GM21423 (cell line): ENCODE data around the gene EHBP1L1.

Experiments used
- ATAC-seq: cut with Tn5 transposase; IDR thresholded peaks from one replicate; pipeline ENCODE4 v1.9.1; 2021; ENCODE audit warnings: mild to moderate bottlenecking, moderate library complexity; ENCODE audit not compliant: unreplicated experiment

Gene EHBP1L1

DNA sequence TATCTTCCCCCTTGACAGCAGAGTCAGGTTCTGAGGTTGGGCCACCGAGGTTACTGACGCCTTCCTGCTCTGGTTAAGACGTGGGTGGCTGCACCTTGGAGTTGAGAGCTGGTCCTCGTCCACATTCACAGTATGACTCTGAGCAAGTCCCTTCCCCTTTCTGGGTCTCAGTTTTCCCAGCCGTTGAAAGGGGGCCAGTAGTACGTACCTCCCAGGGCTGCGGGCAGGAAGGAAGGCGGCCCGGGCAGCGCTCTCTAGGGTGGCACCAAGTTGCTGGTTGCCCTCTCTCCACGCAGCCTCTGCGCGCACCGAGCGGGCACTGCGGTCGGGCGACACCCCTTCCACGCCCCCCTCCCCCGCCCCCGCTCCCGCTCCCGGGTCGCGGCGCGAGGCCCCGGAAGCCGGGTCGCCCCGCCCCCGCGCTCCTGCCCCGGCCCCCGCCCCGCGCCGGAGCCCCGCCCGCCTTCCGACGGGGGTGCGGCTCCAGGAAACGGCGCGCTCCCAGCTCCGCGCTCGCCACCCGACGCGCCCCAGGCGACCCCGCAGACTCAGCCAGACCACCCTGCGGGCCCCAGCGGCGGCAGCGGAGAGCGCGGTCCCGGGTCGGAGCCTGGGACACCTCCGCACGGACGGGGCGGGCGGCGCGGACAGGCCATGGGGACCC is at the start of gene EHBP1L1:
Gene EHBP1L1, plus strand, starts transcription at position 486 of the 664 bp plus-strand sequence. CDS start 250 bp downstream, outside the sequence.
- ATAC-seq: no peak

DNA sequence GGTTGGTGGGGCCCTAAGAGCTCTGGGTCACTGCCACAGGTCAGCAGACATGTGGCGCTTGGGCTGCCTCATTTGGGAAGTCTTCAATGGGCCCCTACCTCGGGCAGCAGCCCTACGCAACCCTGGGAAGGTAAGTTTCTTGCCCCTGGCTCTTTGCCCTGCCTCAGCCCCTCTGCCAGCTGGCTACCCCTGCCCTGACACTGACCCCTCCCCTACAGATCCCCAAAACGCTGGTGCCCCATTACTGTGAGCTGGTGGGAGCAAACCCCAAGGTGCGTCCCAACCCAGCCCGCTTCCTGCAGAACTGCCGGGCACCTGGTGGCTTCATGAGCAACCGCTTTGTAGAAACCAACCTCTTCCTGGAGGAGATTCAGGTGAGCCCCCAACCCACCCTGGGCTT is 49.1 kb upstream of the EHBP1L1 start:
- ATAC-seq: no peak

DNA sequence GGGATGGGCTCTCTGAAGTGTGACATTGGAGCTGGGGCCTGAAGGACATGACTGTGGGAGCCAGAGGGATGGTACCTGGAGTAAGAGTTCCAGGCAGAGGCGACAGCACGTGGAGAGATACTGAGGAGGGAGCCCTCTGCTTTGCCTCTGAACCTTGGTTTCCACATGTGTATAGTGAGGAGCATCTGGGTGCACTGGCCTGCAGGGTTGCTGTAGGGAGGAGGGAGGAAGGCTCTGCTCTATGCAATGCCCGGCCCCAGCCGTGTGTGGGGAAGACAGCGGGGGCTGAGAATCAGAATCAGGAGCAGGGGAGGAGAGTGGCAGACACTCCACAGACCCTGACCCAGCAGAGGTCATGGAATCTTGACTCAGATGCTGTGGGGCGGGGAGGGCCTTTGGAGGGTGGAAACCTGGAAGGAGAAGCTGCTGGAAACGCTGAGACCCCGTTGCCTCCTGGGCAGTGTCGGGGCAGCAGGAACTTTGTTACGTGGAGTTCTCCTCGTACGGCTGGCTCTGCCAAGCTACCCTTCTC is 47.0 kb upstream of the EHBP1L1 start:
- ATAC-seq: no peak

DNA sequence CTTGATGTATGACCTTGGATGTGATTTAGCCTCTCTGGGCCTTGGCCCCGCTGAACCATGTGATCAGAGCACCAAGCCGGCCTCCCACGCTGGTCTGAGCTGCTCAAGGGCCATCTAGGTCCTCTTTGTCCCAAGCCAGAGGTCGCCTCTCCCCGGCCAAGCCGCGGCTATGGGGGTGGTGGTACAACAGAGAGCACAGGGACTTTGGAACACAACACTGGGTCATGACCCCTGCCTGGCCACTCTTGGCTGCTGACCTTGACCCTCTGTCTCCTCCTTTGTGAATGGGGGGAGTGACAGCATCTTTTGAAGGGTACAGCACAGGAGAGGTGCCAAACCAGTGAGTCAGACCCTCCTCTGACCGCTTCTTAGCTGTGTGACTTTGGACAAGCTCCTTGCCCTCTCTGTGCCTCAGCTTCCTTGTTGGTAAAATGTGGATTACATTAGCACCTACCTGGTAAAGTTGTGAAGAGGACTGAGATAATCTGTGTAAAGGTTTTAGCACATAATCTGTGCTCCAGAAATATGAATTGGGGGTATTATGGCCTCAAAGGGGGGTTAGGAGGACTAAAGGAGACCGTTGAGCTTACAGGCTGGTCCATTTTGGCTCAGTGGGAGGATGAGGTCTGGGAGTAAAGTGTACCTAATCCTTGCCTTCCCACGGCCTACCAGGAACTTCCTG is 46.2 kb upstream of the EHBP1L1 start:
- no peak for ATAC-seq

DNA sequence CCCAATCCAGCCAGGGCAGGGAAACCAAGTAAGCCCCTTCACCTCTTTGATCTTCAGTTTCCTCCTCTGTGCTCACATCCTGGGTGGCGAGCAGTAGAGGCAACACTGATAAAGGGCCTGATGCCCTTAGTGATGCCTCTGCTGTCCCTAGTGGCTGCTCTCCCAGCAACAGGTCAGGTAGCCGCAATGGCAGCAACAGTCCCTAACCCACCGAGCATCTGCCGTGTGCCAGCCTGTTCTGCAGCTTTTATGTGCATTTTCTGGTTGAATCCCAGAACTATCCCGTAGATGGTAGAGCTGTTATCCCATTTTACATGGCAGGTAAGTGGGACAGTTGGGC is 45.7 kb upstream of the EHBP1L1 start:
- no peak for ATAC-seq

DNA sequence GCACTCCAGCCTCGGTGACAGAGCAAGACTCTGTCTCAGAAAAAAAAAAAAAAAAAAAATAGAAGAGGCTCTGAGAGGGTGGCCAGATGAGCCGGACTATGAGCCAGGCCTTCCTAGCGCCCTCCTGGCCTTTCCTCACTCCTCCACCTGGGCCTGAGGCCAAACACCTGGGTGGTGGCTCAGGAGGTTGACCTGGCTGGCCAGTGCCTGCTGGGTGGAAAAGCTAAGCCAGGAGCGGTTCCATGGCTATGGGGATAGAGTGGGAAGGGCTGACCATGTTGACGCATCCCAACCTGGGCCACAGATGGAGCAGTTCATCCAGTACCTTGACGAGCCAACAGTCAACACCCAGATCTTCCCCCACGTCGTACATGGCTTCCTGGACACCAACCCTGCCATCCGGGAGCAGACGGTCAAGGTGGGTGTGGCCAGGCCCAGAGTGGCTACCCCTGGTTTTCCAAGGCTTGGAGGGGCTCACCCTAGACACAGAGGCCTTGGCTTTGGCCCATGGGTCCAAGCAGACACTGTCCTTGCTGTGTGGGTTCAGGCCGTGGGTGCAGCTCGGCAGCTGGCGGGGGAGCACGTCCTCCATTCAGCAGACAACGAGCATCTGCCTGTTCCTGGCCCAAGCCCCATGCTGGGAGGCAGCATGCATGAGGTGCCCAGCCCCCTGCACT is 43.3 kb upstream of the EHBP1L1 start:
- no peak for ATAC-seq

DNA sequence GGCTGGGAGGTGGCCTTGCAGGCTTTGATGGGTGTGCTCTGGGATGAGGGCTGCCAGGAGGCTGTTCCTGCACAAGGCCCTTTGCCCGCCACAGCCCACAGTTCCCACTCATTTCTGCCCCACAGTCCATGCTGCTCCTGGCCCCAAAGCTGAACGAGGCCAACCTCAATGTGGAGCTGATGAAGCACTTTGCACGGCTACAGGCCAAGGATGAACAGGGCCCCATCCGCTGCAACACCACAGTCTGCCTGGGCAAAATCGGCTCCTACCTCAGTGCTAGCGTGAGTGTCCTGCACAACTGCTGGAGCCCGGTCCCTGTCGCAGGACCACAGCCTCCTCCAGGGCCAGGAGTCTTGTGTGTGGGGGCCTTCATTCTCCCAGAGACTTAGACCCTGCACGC is 40.8 kb upstream of the EHBP1L1 start:
- no peak for ATAC-seq

DNA sequence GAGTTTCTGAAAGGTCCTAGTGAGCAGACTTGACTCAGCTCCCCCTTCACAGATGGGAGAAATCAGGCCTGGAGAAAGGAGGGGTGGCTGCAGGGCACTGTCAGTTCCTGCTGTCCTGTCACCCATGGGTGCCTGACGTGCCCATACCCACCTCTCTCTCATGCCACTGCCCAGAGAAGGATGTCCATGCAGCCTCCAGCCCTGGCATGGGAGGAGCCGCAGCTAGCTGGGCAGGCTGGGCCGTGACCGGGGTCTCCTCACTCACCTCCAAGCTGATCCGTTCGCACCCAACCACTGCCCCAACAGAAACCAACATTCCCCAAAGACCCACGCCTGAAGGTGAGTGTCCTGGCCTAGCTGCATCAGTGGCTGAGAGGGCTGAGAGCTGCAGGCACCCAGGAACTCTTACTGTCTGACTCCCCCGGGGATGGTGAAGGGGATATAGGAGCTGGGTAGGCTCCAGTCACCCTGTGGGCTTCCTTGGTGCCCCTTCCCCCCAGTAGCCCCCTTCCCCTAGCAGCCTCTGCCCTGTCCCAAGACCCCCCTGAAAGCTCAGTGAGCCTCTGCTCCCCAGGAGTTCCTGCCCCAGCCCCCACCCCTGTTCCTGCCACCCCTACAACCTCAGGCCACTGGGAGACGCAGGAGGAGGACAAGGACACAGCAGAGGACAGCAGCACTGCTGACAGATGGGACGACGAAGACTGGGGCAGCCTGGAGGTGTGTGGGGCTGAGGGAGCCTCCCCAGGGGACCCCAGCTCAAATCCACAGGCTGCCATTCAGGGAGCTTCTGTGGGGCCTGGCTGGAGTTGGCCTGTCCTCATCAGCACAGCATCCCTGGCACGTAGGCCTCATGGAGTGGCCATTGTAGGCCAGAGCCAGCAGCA is 39.2 kb upstream of the EHBP1L1 start:
- no peak for ATAC-seq

DNA sequence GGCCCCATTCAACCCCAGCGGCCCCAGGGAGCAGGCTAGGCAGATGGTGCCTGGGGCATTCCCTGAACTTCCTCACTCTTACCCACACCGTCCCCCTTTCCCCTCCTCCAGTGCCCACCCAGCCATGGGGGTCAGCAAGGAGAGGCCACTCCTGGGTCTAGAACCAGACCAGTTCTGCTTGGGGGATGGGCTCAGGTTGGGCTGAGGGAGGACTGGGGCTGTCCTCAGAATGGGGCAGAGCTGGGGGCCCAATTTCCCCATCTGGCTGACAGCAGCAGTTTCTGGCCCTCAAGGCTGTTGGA is 38.6 kb upstream of the EHBP1L1 start:
- no peak for ATAC-seq

DNA sequence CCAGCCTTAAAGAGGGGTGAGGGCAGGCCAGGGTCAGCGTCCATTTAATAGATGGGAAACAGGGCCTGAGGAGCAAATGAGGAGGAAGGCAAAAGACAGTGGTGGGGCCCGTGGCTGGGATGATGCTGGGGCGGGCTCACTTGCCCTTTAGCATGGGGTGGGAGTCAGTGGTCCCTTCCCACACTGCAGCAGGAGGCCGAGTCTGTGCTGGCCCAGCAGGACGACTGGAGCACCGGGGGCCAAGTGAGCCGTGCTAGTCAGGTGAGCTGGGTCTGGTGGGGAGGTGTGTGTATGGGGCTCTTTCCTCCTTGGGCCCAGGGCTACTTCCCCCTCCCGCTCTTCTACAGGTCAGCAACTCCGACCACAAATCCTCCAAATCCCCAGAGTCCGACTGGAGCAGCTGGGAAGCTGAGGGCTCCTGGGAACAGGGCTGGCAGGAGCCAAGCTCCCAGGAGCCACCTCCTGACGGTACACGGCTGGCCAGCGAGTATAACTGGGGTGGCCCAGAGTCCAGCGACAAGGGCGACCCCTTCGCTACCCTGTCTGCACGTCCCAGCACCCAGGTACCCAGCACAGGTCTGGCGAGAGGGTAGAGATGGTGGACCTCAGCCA is 38.1 kb upstream of the EHBP1L1 start:
- no peak for ATAC-seq

DNA sequence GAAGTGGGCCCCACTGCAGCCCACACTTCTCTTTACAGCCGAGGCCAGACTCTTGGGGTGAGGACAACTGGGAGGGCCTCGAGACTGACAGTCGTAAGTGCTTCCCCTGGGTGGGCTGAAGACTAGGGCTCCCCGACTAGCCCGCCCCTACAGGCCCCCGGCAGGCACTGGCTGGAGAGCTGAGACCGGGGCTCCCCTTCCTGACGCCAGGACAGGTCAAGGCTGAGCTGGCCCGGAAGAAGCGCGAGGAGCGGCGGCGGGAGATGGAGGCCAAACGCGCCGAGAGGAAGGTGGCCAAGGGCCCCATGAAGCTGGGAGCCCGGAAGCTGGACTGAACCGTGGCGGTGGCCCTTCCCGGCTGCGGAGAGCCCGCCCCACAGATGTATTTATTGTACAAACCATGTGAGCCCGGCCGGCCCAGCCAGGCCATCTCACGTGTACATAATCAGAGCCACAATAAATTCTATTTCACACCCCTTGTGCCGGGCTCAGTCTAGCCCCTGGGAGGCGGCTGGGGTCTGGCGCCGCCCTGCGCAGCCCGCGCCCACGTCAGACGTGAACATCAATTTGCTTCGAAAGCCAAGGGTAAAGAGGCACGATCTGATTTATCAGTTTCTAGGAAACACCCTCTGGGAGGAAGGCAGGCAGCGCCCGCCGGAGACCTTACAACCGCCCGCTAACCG is 37.5 kb upstream of the EHBP1L1 start:
- ATAC-seq: no peak

DNA sequence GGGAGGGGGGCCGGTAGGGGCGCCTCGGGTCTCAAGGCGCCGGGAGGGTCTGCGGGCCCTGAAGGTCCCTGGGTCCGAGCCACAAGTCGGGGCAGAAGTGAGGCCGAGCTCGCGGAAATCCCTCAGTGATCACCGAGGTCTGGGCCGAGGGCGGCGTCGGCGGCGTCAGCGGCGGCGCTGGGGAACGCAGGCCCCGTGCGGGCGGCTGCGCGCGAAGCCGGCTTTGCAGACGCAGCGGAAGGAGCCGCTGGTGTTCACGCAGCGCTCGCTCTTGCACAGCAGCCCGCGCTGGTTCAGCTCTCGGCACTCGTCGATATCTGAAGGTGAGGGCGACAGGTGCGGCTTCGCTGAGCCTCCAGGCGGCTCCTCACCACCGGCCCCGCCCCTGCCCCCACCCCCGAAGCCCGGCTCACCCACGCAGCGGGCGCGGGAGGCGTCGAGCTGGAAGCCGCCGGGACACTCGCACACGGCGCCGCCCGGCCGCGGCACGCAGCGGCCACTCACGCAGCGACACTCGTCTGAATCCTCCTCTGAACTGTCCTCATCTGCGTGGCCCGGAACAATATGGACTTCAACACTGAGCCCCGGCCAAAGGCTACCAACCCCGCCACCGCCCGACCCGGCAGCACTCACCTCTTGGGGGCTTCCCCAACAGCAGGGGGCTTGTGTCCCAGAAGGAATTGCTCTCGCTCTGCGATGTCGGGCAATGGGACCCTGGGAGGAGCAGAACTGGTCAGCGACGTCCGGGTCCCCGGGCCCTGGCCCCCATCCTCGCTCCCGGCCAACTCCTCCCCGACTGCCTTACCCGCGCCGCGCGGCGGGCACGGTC is 36.7 kb upstream of the EHBP1L1 start:
- ATAC-seq: no peak

DNA sequence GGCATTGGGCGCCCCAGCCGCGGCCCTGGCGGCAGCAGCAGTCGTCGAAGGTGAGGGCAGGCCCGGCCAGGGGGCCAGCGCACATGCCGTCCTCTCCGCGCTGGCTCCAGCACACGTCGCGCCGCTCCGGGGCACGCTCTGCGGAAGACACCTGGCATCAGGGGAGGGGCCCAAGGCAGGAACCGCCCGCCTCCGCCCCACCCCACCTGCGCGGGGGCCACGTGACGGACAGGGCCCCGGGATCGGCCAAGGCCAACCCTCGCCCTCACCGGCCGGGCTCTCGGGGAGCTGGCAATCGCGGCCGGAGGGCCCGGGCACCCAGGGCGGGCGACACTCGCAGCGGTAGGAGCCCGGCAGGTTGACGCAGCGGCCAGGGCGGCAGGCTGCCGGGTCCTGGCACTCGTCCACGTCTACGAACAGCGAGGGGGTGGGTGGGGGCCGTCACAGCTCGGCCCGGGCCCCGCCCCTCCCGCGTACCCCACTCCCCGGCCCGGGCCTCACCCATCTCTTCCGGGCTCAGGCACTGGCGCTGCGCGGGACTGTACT is 36.0 kb upstream of the EHBP1L1 start:
- ATAC-seq: peak; percentile 52

DNA sequence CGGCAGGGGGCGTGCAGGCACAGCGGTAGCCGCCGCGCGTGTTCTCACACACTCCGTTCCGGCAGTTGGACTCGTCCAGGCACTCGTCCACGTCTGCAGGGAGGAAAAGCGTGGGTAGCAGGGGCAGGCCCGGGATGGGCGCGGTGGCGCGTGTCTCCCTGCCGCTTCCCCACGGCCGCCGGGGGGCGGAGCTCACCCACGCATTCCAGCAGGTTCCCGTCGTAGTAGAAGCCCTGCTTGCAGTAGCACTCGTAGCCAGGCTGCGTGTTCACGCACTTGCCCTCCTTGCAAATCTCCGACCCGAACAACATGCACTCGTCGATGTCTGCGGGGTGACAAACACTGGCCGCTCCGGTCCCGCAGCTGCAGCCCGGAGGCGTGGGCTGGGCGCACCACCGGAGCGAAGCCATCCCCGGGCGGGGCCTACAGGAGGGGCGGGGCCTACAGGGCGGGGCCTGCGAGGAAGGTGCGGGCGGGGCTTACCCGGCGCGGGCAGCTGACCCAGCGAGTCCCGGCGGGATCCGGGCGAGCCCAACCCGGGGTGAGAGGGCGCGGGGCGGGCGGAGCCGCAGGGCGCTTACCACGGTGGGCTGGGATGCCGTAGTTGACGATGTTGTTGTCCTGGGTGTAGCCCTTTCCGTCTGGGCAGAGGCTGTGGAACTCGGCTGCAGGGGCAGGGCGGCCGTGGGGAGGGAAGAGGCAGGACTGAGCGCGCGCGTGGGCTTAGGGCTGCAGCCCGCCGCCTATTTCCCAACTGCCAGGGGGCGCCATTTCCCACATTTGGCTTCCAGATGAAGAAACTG is 35.4 kb upstream of the EHBP1L1 start:
- ATAC-seq: peak; percentile 64

DNA sequence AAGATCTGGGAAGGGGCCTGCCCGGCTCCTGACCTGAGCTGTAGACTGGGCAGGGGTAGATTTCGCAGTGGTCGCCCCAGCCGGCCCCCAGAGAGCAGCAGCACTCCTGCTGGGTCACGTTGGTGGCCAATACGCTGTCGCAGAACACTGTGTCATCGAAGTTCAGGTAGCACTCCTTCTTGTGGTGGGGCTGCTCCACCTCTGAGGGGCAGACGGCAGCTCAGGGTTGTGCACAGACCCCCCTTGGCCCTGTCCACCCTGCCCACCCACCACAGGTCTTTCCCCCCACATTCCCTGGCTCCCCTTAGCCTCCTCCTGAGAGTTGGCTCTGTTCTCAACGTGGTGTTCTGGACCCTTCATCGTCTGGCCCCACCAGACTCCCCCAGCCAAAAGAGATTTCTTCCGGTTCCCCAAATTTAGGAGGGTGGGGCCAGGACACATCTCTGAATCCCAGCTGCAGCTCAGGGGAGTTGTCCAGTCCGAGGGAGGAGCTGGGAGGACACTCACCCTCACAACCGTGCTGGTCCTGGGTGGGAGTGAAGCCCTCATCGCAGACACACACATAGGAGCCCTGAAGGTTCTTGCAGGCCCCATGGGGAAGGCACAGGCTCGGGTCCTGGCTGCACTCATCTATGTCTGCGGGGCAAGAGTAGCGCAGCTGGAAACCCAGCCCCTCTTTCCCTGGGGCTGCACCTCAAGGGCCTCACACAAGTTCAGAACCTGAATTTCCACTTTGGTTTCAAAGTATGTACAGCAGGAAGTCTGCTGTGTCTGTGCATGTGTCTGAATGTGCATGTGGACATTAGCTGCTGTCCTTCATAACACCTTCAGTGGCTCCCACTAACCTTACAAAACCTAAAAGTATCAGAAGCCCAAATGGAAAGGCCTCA is 34.5 kb upstream of the EHBP1L1 start:
- ATAC-seq: no peak

DNA sequence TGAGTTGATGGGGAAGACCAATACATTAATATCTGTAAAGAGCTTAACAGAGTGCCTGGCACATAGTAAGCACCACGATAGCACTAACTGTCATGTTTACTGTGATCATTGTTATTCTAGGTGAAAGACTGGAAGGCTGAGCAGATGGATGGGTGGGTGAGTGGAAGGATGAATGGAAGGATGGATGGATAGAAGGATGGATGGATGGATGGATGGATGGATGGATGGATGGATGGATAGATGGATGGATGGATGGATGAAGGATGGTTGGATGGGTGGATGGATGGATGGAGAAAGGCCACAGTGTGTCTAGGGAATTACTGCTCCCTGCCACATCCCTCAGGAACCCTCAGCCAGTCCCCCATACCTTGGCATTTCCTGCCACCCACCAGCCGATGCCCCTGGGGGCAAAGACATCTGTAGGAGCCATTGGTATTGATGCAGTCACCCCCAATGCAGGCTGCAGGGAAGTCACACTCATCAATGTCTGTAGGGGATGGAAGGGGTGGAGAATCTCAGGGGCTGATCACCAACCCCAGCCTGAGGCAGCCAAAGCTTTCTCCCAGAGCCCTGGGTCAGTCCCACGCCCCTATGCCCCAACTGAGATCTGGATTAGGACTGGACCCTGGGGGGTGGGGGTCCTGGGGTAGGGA is 33.0 kb upstream of the EHBP1L1 start:
- ATAC-seq: no peak

DNA sequence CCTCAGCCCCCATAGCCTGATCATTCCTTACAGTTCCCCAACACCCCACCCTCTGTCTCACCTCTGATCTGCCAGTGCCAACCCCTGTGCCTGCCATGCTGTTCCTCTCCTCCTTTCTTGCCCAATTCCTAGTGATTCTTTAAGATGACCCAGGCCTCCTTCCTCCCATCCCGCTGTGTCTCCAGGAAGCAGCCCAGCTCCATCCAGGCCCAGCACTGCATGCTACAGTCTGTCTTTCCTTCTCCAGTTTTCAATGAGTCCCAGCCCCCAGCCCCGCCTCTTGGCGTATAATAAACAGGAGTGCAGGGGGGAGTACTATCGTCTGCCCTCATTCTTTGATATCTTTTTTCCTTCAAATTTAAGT is 30.0 kb upstream of the EHBP1L1 start:
- no peak for ATAC-seq
